AG09309 (cell line): ENCODE data around the gene KCNN4.

ENCODE experiments used
- DNase-seq: peaks from one replicate; pipeline ENCODE4 v3.0.0-alpha.2; 2010; ENCODE audit warnings: low read depth
- H3K4me3 ChIP-seq: 2 replicates; pipeline ENCODE4 v1.5.1; 2011; ENCODE audit warnings: mild to moderate bottlenecking, low read depth, low read length, moderate library complexity; ENCODE audit not compliant: control insufficient read depth
- CTCF ChIP-seq: IDR thresholded peaks from 2 replicates; pipeline ENCODE4 v1.5.1; 2011; ENCODE audit warnings: mild to moderate bottlenecking, low read depth, low read length, inconsistent platforms; ENCODE audit not compliant: insufficient read depth, control insufficient read depth; ENCODE audit errors: missing control alignments

KCNN4 gene

DNA sequence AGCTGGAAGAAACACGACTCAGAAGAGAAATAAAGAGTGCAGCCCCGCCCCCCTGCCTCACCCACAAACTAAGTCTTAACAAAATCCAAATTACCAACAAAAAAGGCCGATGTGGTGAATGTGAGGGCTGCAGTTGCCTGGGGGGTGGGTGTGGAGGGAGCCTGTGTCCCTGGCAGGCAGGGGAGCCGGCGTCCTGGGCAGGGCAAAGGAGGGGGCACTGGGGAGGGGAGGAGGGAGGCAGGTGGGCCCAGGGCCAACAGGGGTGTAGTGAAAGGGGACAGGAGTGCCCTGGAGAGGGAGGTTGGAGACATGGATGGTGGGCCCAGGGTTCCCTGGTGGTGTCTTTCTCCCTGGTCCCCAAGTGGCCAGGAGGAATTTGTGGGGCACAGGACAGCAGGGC is 60.9 kb downstream of the KCNN4 start:
- no peak overlapping the region for H3K4me3 ChIP-seq
- DNase-seq: no peak
- no peak for TF ChIP-seq CTCF

GRCh38 chr19:43719378-43719868 is 61.4 kb downstream of the KCNN4 start:
- H3K4me3 ChIP-seq: no peak overlapping the region
- TF ChIP-seq CTCF: no peak
- DNase-seq: no peak

GRCh38 chr19:43718627-43719377 is 62.0 kb downstream of the KCNN4 start:
- no peak for DNase-seq
- no peak for TF ChIP-seq CTCF
- no peak overlapping the region for H3K4me3 ChIP-seq
